Muscle of arm (tissue), 12 donors: ENCODE measurements around the gene LTBP2. TPM values are rescaled to one million over a fixed set of nuclear protein-coding genes. Genes with fewer than 3 reads are reported as not detected.
A peak's percentile ranks its signal among the peaks of the same experiment; 100 is the strongest.

Experiments used
- DNase-seq: peaks from one replicate; pipeline ENCODE4 v3.0.0-alpha.2; 2013
- polyA plus RNA-seq, 12 donors: library from polyadenylated mRNA; unstranded; fragments of 120-200 nt; gene quantifications; one replicate each; pipeline ENCODE4 v1.2.1, GENCODE V29; 2013; ENCODE audit not compliant: insufficient read length in 12 of 12

The LTBP2 gene
- polyA plus RNA-seq, 12 donors, result 6.2 to 15.2 (median 8.1) TPM; not detected in 1

GRCh38 chr14:74531006-74531405 is 81.0 kb downstream of the LTBP2 start:
- DNase-seq, result no peak

GRCh38 chr14:74528886-74529285 is 83.2 kb downstream of the LTBP2 start:
- no peak for DNase-seq

GRCh38 chr14:74528406-74528805 is 83.6 kb downstream of the LTBP2 start:
- no peak for DNase-seq

GRCh38 chr14:74527736-74528280 is 84.2 kb downstream of the LTBP2 start:
- DNase-seq, result no peak

GRCh38 chr14:74526854-74527585 is 85.0 kb downstream of the LTBP2 start:
- no peak for DNase-seq

- peak; percentile 25 for DNase-seq
These were observed 86.6 kb downstream of the LTBP2 start for GRCh38 chr14:74525361-74525851.

- no peak for DNase-seq
These were observed 87.3 kb downstream of the LTBP2 start for GRCh38 chr14:74524812-74525135.

DNA sequence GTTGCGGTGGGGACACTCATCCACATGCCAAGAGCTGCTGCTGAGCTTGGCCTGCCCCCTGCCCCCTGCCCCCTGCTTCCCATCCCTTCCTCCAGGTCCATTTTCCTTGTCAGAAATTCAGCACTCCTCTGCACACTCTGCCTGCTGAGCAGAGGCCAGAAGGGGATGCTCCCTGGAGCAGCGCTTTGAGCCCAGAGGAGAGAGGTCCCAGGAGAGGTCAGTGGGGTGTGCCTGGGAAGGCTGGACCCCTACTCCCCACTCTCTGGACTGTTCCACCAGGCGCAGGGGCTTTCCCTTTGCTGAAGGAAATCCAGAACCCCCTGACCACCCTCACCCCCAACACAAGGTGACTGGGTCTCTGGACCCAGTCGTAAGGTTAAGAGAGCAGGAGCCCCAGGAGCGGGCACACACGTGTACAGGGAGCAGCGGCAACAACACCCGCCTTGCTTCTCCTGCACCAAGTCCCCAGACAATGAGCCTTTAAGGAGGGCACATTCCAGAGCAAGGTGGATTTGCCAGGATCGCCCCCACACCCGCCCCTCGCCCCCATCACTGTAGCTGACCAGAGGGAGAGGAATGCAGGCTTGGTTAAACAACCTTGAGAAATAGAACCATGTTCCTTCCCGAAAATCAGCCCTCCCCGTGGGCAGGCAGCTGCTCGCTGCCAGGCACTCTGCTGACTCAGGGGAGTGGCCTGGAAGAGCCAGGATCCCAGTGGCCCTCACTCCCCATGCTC is 87.8 kb downstream of the LTBP2 start:
- no peak for DNase-seq

DNA sequence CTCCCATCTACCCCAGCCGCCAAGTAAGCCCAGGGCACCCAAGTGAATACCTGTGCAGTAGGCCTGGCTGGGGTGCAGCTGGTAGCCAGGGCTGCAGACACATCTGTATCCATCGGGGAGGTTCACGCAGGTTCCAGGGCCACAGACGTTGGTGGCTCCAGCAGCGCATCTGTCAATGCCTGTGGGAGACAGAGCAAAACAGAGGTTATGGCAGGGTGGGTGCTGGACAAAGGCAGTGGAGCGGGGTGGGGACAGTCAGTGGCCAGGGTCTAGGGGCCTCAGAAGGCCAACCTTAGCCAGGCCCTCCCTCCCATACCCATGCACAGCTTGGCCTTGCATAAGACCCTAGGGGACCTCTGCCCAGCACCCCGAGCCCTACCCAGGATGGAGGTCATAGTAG is 89.3 kb downstream of the LTBP2 start:
- no peak for DNase-seq

DNA sequence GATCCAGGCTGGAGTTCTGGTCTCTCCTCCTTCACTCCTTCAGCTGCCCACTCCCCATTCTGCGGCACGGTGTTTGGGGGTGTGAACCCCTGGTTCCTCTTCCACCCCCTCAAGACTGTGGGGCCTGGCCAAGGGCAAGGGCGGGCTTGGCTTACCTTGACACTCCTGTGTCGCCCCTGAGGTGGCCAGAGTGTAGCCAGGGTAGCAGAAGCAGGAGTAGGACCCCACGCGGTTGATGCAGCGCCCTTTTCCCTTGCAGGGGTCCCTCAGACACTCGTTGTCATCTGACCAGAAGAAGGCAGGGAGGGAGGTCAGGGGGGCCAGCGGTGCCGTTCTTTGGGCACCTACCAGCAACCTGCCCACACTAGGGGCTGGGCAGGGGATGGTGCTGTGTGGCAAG is 90.3 kb downstream of the LTBP2 start:
- DNase-seq, result no peak

DNA sequence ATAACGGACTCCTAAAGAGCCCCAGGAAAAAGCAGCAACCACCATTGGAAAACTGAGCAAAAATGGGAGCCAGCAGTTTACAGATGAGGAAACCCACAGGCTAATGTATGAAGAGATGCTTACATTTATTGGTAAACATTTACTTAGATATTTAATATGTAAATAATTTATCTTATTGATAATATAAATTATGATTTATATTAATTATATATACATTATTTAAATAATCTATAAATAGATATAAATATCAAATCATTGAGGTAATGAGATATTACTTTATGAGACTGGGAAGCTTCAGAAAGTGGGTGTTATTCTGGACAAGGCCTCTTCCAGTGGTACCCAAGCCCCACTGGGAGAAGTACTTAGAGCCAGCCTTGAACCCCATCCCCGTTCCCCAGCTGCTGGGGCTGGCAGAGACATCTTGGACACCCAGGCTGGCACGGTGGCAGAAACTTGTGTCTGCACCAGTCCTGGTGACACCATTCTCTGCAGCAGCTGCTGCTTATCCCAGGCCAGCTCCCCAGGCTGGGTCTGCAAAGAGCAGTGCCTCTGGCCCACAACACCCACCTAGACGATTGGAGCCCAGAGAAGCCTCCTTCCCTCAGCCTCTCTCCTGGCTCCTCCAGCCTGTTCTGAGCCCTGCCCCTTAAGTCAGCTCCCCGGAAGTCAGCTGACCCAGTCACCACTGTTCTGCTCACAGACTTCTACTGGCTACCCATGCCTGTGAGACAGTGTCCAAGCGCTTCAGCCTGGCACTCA is 92.5 kb downstream of the LTBP2 start:
- DNase-seq, result no peak

DNA sequence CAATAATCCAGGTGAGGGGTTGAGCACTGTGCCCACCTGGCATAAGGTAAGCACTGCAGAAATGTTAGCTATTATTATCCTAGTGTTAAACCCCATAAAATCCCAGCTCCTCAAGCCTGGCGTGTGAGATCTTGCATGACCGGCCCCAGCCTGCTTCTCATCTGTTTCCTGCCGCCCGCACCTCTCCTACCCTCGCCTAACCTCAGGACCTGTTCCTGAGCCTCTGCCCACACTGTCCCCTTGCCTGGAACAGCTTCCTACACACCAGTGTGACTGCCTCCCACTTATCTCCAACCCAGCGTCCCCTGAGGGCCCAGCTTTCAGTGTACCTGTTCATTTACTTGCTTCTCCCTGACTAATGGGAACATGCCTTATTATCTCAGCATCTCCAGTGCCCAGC is 93.8 kb downstream of the LTBP2 start:
- DNase-seq, result no peak

- DNase-seq, result no peak
These were observed 94.3 kb downstream of the LTBP2 start for GRCh38 chr14:74517731-74518130.

DNA sequence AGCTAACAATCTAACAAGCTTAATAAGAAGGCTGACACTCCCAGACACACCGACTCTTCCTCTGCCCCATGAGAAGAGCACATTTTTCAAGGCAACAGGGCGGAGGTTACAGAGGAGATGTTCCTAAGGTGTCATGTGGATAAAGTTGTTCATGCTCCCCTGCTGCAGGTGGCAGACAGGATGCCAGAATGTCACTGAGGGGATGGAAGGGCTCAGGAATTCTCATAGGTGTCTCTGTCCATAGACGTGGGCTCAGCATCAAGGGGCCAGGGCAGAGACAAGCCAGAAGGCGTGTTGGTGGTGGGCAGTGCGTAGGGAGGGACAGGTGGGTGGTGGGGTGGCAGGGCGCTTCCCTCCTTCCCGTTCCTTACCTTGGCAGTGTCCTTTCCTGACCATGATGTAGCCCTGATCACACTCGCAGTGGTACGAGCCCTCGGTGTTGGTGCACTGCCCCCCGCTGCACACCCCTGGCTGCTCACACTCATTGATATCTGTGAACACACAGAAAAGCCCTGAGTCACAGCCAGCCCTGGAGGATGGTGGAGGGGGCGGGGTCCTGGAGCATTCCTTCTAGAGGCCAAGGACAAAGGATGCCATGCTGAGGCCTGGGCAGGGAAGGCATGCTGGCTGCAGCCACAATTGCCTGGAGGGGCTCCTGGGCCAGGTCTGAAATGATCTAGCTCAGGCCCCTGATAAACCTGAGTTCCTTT is 95.4 kb downstream of the LTBP2 start:
- no peak for DNase-seq

DNA sequence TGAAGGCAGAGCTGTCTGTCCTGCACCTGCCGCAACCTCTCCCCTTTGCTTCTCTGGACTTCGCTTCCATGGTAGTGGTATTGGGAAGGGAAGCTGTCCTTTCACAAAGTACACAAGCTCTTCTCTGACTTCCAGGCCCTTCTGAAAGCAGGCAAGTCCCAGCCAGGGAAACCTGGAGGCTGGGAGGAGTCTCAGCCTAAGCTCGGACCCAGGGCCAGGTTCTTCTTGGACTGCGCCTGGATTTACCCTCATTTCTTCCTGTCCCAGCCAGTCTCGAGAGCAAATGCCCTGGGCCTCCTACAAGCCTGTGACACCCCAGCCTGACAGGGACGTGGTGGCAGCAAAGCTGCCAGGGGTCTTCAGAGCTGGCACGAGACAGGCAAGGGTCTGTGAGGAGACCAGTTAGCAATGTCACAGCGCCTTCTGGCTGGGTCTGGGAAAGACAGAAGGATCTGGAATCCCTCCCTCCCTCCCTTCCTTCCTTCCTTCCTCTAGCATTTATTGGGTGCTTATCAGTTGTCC is 96.1 kb downstream of the LTBP2 start:
- DNase-seq, result no peak

GRCh38 chr14:74514471-74514941 is 97.5 kb downstream of the LTBP2 start:
- no peak for DNase-seq

- no peak for DNase-seq
These were observed 99.8 kb downstream of the LTBP2 start for GRCh38 chr14:74511966-74512830.

GRCh38 chr14:74510959-74511409 is 101.1 kb downstream of the LTBP2 start:
- DNase-seq, result no peak

DNA sequence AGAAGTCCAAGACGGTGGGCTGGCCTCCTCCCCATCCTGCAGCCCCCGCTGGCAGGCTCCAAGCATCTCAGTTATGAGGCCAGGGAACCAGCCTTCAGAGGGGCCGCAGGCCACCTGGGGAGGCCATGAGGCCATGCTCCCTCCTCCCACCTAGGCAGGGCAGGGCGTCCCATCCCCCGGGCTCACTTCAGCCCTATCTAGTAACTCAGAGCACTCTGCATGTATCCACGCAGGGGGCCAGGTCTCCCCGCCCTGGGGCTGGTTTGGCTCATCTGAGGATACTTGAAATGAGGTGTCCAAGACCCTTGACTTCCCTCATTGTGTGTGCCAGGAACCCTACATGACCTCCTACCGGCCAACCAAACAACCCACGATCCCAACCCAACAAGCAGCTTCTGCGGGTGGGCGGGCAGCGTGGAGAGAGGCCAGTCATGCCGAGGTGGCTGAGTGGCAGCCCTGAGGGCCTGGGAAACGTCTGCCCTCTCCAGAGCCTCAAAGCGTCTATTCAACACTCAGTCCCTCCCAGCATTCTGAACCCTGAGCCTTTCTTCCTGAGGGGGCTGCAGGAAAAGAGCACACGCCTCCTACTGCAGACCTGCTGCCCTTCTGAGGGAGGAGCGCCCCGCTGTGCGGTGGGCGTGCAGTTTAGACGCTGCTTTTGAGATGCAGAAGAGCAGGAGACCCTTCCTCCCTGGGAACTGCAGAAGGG is 101.7 kb downstream of the LTBP2 start:
- DNase-seq, result no peak
